Left hindlimb (tissue), 1 donor: Measurements from ENCODE around the gene LNPK.
"Not testable (repeated sequence)": the region's sequence is repeated elsewhere in the genome, so short reads cannot be mapped to it uniquely, and the experiment has no call there.

Source experiments
- DNase-seq: peaks from one replicate; pipeline ENCODE4 v3.0.0-alpha.2; 2018

The LNPK gene

DNA sequence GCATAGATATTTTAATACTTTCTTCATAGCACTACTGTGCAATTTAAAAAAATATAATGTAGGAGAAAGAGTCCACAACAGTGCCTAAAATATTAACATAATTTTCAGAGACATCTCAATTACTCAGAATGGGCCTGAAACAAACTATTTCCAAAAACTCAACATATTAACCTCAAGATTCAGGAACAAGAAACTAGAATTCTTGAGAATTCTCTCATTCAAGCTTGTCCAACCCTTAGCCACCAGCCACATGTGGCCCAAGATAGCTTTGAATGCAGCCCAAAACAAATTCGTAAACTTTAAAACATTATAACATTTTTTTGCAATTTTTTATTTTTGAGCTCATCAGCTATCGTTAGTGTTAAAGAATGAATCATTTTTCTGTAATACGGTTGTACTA, 35.2 kb downstream of the LNPK start:
- DNase-seq: no peak

DNA sequence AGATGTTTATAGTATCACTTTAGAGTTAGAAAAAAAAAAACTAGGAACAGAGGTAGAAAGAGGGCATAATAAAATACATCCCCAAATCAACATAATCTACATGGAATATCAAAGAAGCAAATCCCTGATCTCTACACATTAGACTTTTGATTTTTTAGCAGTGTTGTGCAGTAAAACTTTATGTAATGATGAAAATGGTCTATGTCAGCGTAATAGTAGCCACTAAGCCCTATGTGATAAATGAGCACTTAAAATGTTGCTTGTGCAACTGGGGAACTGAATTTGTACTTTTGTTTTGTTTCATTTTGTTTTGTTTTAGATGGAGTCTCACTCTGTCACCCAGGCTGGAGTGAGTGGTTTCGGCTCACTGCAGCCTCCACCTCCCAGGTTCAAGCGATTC, 36.3 kb downstream of the LNPK start:
- DNase-seq: no peak

DNA sequence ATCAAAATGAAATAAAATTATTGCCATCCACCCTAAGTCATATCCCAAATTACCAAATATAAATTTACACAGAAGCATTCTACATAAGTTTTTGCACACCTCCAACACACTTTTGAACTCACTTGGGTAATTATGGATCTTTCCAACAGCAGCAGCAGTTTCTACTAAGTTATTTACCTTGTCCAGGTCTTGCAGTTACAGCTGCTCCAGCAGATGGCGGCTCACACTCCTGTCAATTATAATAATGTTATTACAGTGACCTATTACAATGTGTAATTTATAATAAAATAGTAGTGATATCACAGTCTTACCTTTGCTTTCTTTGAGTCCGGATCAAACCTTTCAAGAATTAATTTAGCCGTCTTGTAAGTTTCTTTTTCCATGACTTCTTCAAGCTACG, 37.9 kb downstream of the LNPK start:
- DNase-seq: no peak

DNA sequence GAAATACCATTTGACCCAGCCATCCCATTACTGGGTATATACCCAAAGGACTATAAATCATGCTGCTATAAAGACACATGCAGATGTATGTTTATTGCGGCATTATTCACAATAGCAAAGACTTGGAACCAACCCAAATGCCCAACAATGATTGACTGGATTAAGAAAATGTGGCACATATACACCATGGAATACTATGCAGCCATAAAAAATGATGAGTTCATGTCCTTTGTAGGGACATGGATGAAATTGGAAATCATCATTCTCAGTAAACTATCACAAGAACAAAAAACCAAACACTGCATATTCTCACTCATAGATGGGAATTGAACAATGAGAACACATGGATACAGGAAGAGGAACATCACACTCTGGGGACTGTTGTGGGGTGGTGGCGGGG, 38.9 kb downstream of the LNPK start:
- DNase-seq: not testable (repeated sequence)

DNA sequence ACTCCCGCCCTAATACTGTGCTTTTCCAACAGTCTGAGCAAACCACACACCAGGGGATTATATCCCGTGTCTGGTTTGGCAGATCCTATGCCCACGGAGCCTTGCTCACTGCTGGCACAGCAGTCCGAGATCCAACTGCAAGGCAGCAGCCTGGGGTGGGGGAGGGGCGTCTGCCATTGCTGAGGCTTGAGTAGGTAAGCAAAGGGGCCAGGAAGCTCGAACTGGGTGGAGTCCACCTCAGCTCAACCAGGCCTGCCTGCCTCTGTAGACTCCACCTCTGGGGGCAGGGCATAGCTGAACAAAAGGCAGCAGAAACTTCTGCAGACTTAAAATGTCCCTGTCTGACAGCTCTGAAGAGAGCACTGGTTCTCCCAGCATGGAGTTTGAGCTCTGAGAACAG, 44.2 kb downstream of the LNPK start:
- no peak for DNase-seq

DNA sequence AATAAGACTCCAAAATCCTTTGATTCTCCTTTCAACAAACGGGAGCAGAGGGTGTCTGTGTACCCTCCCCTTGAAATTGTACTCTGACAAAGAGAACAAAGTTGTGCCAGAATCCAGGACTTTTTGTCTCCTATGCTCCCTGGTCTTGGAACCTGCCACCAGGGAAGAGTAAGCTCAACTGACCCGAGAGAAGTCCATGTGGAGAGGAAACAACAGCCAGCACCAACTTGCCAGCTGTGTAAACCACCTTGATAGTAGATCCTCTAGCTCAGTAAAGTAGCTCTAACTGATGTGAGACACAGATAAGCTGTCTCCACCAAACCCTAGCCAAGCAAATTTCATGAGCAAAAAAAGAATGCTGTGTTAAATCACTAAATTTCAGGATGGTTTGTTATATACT, 46.9 kb downstream of the LNPK start:
- no peak for DNase-seq

DNA sequence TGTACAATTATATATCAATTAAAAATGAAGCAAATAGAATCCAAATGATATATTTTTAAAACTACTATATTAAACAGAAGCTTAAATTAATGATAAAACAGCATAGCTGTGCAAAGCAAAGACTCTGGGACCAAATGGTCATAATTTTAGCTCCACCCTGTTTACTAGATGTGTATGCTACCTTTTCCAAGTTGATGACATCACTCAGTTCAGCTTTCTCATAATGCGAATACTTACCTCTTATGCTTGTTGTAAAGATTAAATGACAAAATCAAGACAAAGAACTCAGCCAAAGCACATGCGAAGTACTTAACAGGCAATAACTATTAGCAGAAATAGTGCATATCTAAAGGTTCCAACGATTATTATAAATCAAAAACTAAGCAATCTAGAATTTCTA, 51.6 kb downstream of the LNPK start:
- no peak for DNase-seq

DNA sequence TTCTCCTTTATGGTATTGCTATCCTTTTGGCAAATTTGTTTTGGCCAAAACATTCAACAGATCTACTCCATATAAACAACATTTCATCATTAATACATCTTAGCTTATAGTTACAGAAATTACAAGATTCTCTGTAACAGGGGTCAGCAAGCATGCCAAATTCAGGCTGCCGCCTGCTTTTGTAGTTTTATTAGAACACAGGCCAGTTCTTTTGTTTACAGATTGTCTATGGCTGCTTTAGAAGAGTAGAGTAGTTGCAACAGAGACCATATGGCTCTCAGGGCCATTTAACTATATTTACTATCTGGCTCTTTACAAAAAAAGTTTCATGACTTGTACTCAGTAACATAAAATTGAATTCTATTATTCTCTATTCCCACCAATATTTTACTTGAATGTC, 53.9 kb downstream of the LNPK start:
- DNase-seq: no peak

DNA sequence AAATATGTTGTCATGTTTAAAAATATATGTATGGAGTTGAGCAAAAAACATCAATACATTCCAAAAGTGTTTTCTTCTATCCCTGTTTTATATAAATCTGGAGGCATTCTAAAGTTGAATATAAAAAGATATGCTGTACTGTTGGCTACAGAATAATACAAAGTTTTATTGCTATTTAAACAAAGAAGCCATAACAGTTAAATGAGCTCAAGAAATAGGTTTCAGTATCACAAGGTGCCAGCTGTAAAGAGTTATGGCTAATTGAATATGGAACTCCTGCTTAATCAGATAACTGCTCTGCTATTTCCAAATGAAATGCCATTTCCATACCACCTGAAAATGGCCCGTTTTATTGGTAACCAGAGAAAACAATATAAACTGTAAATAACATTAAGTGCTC, 55.0 kb downstream of the LNPK start:
- DNase-seq: no peak

DNA sequence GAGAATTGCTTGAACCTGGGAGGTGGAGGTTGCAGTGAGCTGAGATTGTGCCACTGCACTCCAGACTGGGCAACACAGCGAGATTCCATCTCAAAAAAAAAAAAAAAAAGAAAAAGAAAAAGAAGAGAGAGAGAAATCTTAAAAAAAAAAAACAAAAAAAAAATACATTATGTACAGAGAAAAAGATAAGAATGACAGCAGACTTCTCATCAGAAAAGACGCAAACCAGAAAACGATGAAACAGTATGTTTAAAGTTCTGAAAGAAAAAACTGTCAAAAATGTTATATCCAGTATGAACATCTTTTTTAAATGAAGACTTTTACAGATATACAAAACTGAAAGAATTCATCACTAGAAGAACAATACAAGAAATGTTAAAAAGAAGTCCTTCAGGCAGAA, 60.4 kb downstream of the LNPK start:
- DNase-seq: no peak

DNA sequence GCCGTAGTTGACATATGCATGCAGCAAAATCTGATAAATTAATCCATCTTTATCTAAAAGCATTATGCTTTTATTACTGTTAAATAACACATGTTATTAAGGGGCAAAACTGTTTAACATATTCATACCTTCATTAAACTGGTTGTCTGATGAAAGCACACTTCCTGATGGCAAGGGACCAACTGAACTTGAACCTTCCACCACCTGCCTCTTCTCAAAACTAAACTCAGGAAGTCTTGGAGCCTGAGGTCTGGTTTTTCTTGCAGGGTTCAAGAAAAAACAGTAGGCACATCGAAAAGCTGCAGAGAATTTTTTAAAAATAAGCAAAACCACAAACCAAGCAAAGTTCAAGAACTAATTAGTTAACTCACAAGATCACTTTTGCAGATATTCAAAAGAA, 64.9 kb downstream of the LNPK start:
- no peak for DNase-seq

DNA sequence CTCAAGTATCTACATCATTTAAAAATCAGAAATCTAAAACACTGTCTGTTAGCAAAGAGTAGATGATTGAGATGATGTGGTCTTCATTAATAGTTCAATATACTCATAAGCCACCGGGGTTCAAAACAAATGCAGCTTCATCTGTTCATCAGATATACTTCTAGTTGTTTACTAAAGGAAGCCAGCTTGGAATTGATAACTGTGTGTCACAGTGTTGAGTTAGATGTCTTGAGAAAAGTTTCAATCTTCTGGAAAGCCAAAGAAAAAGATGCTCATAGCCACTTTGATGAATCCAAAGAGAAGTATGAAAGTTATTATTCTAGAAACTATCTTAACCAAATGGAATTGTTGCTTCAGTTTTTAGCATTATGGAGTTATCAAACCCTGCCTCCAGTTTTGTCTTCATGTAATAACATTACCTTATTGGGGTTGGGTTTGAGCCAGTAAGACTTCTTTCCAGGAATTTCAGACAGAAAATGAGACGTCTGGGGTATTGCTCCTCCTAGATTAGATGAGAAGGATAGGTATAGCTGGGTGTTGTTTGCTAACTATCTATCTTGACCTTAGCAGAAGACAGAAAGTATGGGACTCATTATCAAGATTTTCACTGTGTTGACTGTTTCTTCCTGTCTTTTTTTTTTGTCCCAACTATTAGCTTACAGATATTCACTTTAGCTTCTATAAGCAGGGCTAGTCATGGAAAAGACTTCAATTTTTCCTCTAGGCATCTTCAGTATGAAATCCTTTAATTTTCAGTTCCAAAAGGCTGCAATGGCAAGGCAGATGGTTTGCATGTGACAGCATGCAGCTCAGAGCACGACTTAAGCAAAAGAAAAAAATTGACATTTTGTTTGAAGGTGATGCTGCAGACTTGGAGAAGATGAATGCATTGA, 66.5 kb downstream of the LNPK start:
- DNase-seq: no peak

DNA sequence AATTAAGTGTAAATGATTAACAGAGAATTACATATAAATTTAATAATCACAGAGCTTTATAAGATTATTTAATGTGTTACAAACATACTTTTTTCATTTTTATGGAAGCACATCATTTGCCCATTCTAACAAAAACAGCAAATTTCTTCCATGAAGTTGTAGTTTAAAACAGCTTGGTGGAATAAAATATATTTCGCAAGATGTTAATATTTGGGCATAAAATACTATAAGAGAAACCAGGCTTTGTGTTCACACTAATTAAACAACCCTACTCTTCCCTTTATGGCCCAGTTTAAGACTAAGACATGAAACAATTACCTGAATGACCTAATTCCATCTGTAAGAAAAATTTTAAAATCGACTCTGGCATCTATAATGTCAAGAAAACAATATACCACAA, 69.4 kb downstream of the LNPK start:
- no peak for DNase-seq

DNA sequence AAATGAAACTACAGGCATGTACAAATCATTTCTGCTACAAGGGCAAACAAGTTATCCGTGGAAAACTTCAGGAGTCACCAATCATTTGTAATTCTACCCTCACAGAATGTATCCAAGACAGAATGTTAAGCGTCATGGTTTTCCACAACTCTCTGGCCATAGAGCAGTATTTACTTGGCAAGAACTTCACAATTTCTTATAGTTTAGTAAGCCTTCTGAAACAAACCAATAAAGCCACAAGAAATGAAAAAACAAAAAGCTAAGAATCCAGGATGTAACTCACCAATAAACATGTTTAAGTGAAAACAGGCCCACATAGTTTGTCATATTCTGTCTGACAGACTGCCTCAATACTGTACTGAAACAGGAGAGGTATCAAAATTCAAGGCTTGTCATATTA, 70.3 kb downstream of the LNPK start:
- no peak for DNase-seq

DNA sequence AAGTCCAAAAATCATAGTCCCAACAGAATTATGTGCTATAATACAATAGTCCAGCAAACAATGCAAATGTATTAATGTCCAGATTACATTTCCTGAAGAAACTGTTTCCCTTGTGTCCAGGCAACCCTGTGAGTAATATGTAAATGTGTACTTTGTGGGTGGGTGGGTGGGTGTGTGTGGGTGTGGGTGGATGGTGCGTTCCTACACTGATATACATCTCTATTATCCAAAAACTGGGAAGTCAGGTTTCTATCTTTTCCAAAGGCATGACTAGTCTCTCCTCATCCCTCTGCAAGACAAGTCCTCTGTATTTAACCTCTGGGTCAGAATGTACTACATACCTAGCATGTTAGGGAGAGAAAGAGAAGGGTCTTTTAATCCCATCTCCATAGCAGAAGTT, 71.6 kb downstream of the LNPK start:
- no peak for DNase-seq

DNA sequence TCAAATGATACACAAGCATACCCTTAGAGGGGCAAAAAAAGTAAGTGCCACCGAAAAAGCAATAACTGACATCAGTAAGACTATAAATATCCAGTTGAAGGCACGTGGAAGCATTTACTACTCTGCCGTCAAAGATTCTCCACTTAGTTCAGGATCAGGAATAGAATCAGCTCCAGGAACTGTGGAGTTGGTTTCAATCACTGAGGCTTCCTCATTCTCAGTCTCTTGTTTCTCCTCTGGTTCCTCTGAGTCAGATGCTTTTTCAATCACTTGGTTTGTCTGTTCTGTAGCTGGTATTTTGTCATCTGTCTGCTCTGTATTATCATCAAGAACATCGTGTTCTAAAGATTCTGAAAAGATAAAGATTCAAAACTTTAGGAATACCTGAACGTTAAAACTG, 72.2 kb downstream of the LNPK start:
- no peak for DNase-seq

DNA sequence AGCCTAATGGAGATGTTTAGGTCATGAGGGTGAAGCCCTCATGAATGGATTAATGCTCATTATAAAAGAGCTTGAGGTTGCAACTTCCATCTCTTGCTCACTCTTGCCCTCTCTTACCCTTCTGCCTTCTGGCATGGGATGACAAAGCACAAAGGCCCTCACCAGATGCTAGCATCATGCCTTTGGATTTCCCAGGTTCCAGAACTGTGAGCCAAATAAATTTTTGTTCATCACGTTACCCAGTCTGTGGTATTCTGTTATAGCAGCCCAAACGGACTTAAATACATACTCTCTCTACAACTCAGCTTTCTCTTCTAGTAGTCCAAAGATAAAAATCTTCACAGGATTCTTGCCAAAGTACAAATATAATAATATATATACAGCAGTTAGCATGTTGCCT, 75.8 kb downstream of the LNPK start:
- DNase-seq: no peak

DNA sequence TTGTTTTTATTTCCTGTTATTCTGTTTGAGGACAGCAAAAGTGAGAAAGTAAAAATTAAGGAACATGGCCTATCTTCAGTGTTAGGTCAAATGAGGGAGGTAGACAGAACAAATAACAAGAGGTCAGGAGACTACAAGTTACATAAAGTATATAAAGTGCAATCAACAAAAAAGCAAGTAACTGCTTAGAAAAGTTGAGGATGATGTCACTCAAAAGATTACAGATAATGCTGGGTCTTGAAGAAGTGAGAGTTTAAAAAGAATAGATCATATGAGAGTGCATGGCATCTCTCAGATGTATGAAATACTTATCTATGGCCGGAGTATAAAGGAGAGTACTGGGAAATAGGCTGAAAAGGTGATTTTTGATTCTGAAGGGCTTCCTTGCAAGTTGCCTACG, 79.9 kb downstream of the LNPK start:
- no peak for DNase-seq

DNA sequence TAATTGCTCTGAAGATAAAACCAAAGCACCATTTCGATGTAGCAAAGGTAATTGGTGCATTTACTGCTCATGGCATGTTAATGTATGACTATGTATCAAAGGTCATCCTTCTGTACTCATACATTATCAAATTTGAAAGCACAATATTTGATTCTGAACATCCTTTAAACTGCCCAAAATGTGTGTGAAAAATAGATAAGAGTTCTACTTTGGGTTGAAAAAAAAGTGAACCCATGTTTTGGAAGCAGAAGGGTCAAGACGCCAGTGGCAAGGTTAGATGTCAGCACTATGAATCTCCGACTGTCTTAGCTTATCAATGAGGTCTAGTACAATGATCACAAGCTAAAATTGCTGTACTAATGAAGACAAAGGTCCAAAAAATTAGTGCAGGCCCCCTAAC, 83.1 kb downstream of the LNPK start:
- no peak for DNase-seq

DNA sequence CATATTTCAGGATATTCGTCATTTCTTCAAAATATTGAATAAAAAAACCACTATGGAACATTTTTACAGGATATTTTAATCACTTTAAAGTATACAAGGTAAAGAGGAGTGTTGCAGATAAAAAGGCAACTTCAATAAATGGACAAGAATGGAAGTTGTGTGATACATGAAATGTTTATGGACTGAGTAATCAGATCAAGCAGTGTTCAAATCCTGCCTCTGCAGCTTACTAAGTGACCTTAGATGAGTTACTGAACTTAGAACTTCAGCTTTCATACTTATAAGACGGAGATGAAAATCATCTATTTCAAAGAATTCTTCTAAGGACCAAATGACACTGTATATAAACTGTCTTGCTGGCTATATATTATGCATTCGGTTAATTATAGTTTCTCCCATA, 87.2 kb downstream of the LNPK start:
- no peak for DNase-seq

DNA sequence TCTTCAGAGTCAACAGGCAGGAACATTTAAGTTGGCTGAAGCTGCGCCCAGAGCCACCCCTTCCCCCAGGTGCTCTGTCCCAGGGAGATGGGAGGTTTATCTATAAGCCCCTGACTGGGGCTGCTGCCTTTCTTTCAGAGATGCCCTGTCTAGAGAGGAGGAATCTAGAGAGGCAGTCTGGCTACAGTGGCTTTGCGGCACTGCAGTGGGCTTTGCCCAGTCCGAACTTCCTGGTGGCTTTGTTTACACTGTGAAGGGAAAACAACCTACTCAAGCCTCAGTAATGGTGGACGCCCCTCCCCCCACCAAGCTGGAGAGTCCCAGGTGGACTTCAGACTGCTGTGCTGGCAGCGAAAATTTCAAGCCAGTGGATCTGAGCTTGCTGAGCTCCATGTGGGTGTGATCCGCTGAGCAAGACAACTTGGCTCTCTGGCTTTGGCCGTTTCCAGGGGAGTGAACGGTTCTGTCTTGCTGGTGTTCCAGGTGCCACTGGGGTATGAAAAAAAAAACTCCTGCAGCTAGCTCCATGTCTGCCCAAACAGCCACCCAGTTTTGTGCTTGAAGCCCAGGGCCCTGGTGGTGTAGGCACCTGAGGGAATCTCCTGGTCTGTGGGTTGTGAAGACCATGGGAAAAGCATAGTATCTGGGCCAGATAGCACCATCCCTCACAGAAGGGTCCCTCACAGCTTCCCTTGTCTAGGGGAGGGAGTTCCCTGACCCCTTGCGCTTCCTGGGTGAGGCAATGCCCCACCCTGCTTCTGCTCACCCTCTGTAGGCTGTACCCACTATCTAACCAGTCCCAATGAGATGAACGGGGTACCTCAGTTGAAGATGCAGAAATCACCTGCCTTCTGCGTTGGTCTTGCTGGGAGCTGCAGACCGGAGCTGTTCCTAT, 88.0 kb downstream of the LNPK start:
- not testable (repeated sequence) for DNase-seq

DNA sequence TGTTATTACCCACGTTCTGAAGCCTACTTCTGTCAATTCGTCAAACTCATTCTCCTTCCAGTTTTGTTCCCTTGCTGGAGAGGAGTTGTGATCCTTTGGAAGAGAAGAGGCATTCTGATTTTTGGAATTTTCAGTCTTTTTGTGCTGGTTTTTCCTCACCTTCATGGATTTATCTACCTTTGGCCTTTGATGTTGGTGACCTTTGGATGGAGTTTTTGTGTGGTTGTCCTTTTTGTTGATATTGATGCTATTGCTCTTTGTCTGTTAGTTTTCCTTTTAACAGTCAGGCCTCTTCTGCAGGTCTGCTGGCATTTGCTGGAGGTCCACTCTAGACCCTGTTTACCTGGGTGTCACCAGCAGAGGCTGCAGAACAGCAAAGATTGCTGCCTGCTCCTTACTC, 88.8 kb downstream of the LNPK start:
- not testable (repeated sequence) for DNase-seq

DNA sequence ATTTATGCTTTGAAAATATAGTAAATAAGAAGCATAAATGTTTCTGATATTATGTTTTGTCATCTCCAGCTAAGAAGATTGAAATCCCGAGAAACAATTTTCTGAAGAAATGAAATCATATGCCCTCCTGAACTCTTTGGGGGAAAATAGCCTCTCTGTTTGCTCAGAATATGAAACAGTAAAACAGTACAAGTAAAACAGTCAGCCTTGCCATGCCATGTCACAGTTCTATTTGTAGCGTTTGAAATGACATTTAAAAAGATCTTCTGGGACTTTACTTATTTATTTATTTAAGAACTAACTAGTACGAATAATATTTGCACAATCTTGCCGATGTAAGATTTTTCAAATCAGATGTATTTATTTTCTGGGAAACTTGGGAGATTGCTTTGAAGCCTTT, 98.0 kb downstream of the LNPK start:
- no peak for DNase-seq

DNA sequence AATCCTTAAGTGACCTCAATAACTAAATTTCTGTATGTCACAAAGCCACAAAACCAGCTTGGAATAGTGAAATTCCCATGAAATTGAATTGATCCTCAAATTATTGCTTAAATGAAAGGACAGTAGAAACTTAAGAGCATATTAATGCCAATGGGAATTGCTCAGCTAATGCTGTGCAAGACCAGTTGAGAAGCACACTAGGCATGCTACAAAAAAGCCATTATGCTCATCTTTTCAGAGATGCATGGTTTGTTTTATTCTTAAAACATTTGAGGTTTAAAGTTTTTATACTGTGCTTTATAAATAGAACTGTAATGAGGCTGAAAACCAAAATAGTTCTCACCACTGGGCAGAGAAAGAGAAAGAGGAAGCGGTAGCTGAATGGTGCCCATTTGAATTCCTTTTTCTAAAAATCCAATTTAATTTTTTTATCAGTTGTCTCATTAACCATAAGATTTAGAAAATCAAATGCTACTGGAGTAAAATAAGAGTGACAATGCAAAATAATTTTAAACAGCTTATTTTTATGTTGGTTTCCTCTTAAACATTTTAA, 98.6 kb downstream of the LNPK start:
- no peak for DNase-seq
